A549 treated with DMSO at 1 μM for 4 hours (cell line): Measurements from ENCODE around the gene RBM15B. TPM values are rescaled to one million over a fixed set of nuclear protein-coding genes. Genes with fewer than 3 reads are reported as not detected.

Source experiments
- total RNA-seq: library from RNA; stranded (reverse); fragments of 200-300 nt; extraction: Qiagen RNA extraction; gene quantifications from 5 replicates; pipeline ENCODE4 v1.2.3, GENCODE V29; 2022; ENCODE audit warnings: low read depth

Gene RBM15B
- 19.2 to 22.4 TPM (median 20.7 TPM) in 5 replicates for total RNA-seq

GRCh38 chr3:51391075-51391565 lies at the start of gene RBM15B:
RBM15B (plus strand) TSS chr3:51391285; CDS start chr3:51391400, 115 bp downstream.

GRCh38 chr3:51384726-51385473 lies 6.2 kb upstream of the RBM15B start, which contains the start of gene MANF:
MANF (plus strand) TSS chr3:51385291; CDS start chr3:51385343, 52 bp downstream.

Other genes with a start within 250 kb of the RBM15B start
- 88.5 to 129 TPM (median 114 TPM) in 5 replicates for gene MANF, start 6.0 kb upstream of the RBM15B start, total RNA-seq
- 14.2 to 15.3 TPM (median 14.4 TPM) in 5 replicates for gene DCAF1, start 108.7 kb downstream of the RBM15B start, total RNA-seq
- gene RAD54L2, start 147.4 kb downstream of the RBM15B start, total RNA-seq, result 4.4 to 5.9 TPM (median 4.9 TPM) in 5 replicates